SJSA1 (cell line): ENCODE results near the gene FRMPD4. TPM values are rescaled to one million over a fixed set of nuclear protein-coding genes. Genes with fewer than 3 reads are reported as not detected.
"Not testable (repeated sequence)": the region's sequence is repeated elsewhere in the genome, so short reads cannot be mapped to it uniquely, and the experiment has no call there.

Experiments used
- DNase-seq, 2 experiments: peaks; one replicate each; pipeline ENCODE4 v3.0.0-alpha.2; 2015 to 2020; ENCODE audit warnings: low spot score in 2 of 2, low read depth in 1 of 2
- H3K27ac ChIP-seq: fragments of 250-450 bp; sonication (Bioruptor Pico); 2 replicates; pipeline ENCODE4 v1.5.1; 2020; ENCODE audit warnings: mild to moderate bottlenecking, moderate library complexity
- H3K27me3 ChIP-seq: fragments of 250-450 bp; sonication (Bioruptor Pico); replicated peaks from 2 replicates; pipeline ENCODE4 v1.5.1; 2020; ENCODE audit warnings: mild to moderate bottlenecking, moderate library complexity
- H3K36me3 ChIP-seq: fragments of 250-450 bp; sonication (Bioruptor Pico); 2 replicates; pipeline ENCODE4 v1.5.1; 2020; ENCODE audit warnings: mild to moderate bottlenecking
- H3K4me1 ChIP-seq: fragments of 250-450 bp; sonication (Bioruptor Pico); replicated peaks from 2 replicates; pipeline ENCODE4 v1.6.1; 2021; ENCODE audit warnings: mild to moderate bottlenecking
- H3K4me3 ChIP-seq: fragments of 250-450 bp; sonication (Bioruptor Pico); 2 replicates; pipeline ENCODE4 v1.5.1; 2020; ENCODE audit warnings: mild to moderate bottlenecking
- H3K9me3 ChIP-seq: fragments of 250-450 bp; sonication (Bioruptor Pico); replicated peaks from 2 replicates; pipeline ENCODE4 v1.5.1; 2020; ENCODE audit warnings: mild to moderate bottlenecking
- total RNA-seq: library from RNA; depleted of rRNA; stranded (reverse); fragments of >200 nt; shearing (Covaris generic); gene quantifications from 2 replicates; pipeline ENCODE4 v1.2.3, GENCODE V29; 2014

Gene FRMPD4
- total RNA-seq, 1 experiment from 2014 or later, result 0.03 TPM

DNA sequence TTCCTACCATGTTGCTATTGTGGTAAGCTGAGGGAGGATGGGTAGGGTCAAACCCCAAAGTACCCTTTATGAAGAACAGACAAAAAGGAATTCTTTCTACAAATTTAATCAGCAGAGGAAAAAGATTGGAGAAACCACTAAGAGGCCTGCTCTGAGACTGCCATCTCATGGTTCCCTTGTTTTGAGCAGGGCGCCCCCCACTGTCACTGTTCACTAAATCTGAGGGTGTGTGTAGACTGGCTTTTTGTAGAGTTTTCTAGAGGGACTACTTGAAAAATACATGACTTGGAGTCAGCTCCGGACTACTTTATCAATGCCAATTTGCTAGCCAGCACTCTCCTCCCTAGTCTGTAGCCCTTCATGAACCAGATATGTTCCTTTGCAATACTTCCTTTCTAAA, 324.8 kb downstream of the FRMPD4 start:
- H3K27me3 ChIP-seq, result no peaks in the 10 kb centered on the region
- no peaks in the 10 kb centered on the region for H3K9me3 ChIP-seq
- H3K36me3 ChIP-seq, result no peaks in the 10 kb centered on the region
- no peak for DNase-seq
- no peaks in the 10 kb centered on the region for H3K4me1 ChIP-seq
- no peak overlapping the region for H3K4me3 ChIP-seq
- no peak overlapping the region for H3K27ac ChIP-seq

DNA sequence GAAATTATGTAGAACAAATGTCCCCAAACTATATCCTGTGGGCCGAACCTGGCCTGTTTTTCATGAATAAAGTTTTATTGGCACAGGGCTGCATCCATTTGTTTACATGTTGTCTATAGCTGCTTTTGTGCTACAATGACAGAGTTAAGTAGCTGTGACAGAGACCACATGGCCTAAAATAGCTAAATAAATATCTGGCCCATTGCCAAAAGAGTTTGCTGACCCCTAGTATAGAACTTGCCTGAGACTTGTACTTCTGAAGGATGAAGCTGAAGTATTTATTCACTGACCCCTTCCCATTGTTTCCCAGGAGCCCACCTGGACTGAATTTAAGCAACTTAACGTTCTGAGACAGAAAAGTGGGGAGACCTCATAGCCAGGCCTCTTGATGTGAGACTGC, 325.6 kb downstream of the FRMPD4 start:
- no peak overlapping the region for H3K27ac ChIP-seq
- H3K4me3 ChIP-seq, result no peak overlapping the region
- H3K36me3 ChIP-seq, result no peaks in the 10 kb centered on the region
- no peak for DNase-seq
- H3K9me3 ChIP-seq, result no peaks in the 10 kb centered on the region
- no peaks in the 10 kb centered on the region for H3K4me1 ChIP-seq
- no peaks in the 10 kb centered on the region for H3K27me3 ChIP-seq

DNA sequence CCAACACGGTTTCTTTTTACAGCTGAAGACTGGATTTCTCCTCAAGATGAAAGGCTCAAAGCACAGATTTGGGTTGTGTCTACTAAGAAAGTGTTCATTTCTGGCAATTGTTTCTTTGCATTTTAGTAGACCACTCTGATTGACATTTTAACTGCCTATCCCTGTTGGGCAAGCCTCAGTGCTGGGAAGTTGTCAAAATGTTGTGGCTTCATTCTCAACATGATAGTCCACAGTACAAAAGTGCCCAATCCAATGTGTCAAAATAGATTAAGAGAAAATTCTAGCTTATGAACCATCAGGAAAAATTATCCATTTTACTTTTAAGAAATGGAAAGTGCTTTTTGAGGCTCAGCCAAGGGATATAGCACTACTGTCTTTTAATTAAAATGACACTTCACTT, 329.0 kb downstream of the FRMPD4 start:
- no peak for DNase-seq
- no peaks in the 10 kb centered on the region for H3K9me3 ChIP-seq
- no peak overlapping the region for H3K27ac ChIP-seq

DNA sequence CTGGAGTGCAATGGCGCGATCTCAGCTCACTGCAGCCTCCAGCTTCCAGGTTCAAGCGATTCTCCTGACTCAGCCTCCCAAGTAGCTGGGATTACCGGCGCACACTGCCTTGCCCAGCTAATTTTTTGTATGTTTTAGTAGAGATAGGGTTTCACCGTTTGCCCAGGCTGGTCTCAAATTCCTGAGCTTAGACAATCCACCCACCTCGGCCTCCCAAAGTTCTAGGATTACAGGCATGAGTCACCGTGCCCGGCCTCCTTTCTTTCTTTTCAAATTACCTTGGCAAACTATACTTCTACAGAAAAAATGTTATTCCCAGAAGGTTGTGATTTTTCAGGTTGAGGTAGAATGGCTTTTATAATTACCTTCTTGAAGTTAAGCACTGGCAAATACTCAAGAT, 331.0 kb downstream of the FRMPD4 start:
- no peak for DNase-seq
- no peak overlapping the region for H3K27ac ChIP-seq

More for the DNA sequence above, 329.0 kb downstream of the FRMPD4 start:
- Histone ChIP-seq H3K36me3 (no peaks in the 10 kb centered on the region), H3K4me3 (no peak overlapping the region), H3K4me1 (no peaks in the 10 kb centered on the region), H3K27me3 (no peaks in the 10 kb centered on the region)

DNA sequence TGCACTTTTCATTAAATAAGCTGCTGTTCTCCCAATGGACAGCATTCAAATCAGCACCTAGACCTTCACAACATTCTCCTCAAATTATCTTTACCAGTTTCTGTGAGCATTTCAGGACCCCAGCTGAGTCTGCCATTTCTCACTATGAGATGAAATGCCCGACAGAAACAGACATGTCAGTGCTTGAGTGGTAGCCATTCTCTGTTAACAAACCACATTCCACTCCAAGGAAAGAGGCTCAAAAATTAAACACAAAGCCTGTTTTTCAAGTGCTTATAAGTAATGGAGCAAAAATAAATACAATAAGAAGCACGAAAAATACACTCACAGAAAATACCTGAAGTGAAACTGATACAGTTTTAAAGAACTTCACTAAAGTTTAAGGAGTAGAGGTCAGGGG, 332.8 kb downstream of the FRMPD4 start:
- Histone ChIP-seq H3K27me3 (no peaks in the 10 kb centered on the region), H3K4me3 (no peak overlapping the region), H3K36me3 (no peaks in the 10 kb centered on the region), H3K9me3 (no peaks in the 10 kb centered on the region), H3K27ac (no peak overlapping the region), H3K4me1 (no peaks in the 10 kb centered on the region)
- DNase-seq, result no peak

More for the DNA sequence above, 331.0 kb downstream of the FRMPD4 start:
- Histone ChIP-seq H3K36me3 (no peaks in the 10 kb centered on the region), H3K9me3 (no peaks in the 10 kb centered on the region), H3K4me3 (no peak overlapping the region), H3K27me3 (no peaks in the 10 kb centered on the region), H3K4me1 (no peaks in the 10 kb centered on the region)

DNA sequence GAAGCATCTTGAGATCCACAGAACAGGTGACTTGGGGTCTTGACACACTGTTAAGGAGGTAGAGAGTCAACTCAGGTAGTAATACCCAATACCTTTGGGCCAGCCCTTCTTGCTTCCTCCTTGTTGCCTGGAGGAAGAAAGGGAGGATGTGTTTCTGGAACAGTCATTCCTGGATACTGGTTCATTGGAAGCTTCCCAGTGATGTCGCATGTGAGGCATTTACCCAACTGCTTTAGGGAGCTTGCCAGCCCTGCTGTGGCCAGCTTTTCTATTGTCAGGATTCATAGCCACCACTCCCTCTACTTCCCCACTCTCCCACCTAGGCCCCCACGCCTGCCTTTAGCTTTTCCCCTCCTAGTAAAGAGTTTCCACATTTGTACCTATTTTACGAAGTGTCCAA, 342.7 kb downstream of the FRMPD4 start:
- H3K4me1 ChIP-seq, result no peaks in the 10 kb centered on the region
- H3K27me3 ChIP-seq, result no peaks in the 10 kb centered on the region
- no peak overlapping the region for H3K4me3 ChIP-seq
- H3K9me3 ChIP-seq, result no peaks in the 10 kb centered on the region
- no peak overlapping the region for H3K27ac ChIP-seq
- DNase-seq, result no peak
- no peaks in the 10 kb centered on the region for H3K36me3 ChIP-seq

DNA sequence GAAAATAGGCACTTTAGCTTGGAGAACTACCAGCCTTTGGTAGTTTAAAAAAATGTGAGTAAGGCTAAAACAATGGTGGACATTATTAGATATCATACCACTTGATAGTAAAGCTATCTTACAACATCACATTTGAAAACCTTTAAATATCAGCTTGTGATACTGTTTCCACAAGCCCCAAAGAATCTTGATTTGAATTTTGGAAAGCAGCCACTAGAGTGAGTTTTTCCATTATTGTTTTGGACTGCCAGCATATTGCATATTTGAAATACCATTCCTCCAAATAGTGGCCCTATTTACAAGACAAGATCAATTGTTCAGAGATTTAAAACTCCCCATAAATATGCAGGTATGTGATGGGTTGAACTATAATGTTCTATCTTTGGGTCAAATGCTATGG, 349.9 kb downstream of the FRMPD4 start:
- Histone ChIP-seq H3K27ac (no peak overlapping the region), H3K4me1 (no peaks in the 10 kb centered on the region), H3K9me3 (no peaks in the 10 kb centered on the region), H3K27me3 (no peaks in the 10 kb centered on the region), H3K4me3 (no peak overlapping the region), H3K36me3 (no peaks in the 10 kb centered on the region)
- no peak for DNase-seq

DNA sequence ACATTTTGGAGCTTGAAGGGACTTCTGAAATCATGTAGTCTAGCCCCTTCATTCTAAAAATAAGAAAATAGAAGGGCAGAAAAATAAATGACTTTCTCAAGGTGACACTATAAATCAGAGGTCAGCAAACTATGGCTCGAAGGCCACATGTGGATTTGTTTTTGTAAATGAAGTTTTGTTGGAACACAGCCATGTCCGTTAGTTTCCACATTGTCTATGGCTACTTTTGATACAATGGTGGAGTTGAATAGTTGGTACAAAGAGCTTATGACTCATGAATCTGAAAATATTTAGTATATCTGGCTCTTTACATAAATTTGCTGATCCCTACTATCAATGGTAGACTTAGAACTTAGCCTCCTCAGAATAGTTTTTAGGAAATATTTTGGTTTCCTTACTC, 350.5 kb downstream of the FRMPD4 start:
- H3K36me3 ChIP-seq, result no peaks in the 10 kb centered on the region
- no peak for DNase-seq
- no peaks in the 10 kb centered on the region for H3K9me3 ChIP-seq
- no peak overlapping the region for H3K4me3 ChIP-seq
- no peak overlapping the region for H3K27ac ChIP-seq
- no peaks in the 10 kb centered on the region for H3K27me3 ChIP-seq
- H3K4me1 ChIP-seq, result no peaks in the 10 kb centered on the region

DNA sequence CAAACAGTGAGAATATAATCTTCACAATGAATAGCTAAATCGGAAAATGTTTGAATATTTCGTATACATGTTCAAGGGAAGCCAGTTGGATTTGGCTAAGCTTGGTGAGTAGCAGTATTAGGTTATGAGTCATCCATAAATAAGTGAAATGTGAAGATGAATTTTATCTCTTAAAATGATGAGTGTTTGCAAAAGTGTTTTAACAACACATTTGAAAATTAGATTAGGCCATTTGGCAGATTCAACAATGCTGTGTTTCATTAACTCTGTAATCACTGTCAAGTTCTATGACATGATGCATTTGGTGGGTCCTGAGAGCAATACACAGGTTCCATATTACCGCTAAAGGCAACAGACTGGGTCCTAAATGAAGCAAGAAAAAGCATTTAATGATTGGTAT, 351.1 kb downstream of the FRMPD4 start:
- H3K4me3 ChIP-seq, result no peak overlapping the region
- DNase-seq, result no peak
- no peaks in the 10 kb centered on the region for H3K27me3 ChIP-seq
- H3K4me1 ChIP-seq, result no peaks in the 10 kb centered on the region
- H3K9me3 ChIP-seq, result no peaks in the 10 kb centered on the region
- H3K27ac ChIP-seq, result no peak overlapping the region
- no peaks in the 10 kb centered on the region for H3K36me3 ChIP-seq

DNA sequence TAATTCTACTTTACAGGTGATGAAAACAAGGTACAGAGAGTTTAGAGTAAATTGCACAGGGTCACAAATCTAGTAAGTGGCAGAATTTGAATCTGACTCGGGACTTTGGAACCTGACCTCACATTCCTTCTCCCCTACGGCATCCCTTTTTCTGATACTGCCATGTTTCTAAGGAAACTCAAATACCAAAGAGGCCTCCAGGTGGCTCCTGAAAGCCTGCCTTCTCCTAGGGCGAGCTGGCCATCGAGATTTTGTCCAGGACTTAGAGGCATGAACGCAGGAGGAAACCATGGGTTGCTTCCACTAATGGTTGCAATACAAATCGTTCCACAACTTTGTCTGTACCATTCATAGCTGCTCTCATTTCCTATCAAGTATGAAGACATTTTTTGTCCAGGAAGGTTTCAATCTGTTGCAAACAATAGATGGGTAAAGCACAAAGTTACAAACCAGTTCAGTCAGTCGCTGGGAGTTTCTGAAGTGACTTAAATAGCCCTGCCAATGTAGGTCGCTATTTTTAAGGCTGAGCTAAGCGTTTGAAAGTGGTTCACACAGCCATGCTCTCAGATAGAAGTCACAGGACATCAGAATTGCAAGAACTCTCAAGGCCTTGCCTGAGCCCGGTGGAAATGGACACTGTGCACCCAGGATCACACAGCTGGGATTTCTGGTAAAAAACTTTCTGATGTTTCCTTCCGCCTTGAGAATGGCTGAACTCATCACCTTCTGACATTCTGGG, 356.3 kb downstream of the FRMPD4 start:
- H3K27me3 ChIP-seq, result no peaks in the 10 kb centered on the region
- no peak for DNase-seq
- H3K27ac ChIP-seq, result no peak overlapping the region
- H3K9me3 ChIP-seq, result no peaks in the 10 kb centered on the region
- no peak overlapping the region for H3K4me3 ChIP-seq
- H3K4me1 ChIP-seq, result no peaks in the 10 kb centered on the region
- H3K36me3 ChIP-seq, result no peaks in the 10 kb centered on the region

DNA sequence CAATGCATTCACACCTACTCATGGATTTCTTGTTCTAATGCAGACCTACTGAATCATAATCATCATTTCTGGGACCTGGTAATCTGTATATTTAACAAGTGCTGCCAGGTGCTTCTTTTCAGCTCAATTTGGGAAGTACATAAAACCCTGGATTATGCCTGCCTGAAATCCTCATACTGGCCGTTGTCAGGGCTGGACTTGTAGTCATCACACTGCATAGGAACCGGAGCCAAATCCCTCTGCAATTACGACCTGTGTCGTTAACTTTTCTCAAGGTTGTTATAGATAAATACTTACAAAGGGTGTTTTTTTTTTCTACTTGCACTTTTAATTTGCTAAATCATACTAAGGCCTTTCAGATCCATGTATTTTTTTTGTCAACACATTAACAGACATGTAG, 358.1 kb downstream of the FRMPD4 start:
- no peaks in the 10 kb centered on the region for H3K9me3 ChIP-seq
- no peaks in the 10 kb centered on the region for H3K4me1 ChIP-seq
- no peak overlapping the region for H3K4me3 ChIP-seq
- H3K27ac ChIP-seq, result no peak overlapping the region
- no peaks in the 10 kb centered on the region for H3K27me3 ChIP-seq
- no peaks in the 10 kb centered on the region for H3K36me3 ChIP-seq
- no peak for DNase-seq

DNA sequence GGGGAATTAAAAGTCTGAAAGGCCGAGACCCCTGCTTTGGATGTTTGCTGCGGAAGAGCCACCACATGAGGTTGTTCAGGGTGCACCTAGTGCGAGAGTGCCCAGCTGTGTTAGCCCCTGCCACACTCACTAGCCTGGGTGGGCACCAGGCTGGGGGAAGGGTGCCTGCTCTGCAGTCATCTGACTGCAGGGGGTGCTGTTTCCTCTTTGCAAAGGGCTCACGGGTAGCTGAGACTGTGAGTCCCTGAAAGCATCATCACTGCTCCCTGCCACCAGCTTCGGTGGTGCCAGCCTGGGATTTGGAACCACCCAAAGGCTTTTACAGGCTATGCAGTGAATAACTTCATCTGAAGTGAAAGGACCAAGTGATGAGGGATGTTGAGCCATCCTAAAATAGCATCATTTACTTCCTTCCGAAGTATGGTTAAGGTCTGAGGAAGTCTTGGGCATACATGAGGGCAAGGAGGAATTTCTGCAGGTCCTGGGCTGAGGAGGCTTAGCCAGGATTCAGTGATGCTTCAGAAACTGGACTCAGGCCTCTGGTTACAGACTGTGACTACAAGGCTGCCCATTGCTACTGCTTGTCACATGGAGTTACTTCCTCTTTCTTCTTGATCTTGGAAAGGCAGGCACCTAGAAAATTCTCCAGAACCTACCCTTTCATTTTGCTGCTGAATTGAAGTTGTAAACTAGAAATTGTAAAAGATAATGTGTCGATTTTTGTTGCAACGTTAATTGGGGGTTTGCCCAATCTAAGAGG, 359.7 kb downstream of the FRMPD4 start:
- Histone ChIP-seq H3K4me3 (no peak overlapping the region), H3K9me3 (no peaks in the 10 kb centered on the region), H3K27me3 (no peaks in the 10 kb centered on the region), H3K27ac (no peak overlapping the region), H3K4me1 (no peaks in the 10 kb centered on the region), H3K36me3 (no peaks in the 10 kb centered on the region)
- DNase-seq, result no peak

DNA sequence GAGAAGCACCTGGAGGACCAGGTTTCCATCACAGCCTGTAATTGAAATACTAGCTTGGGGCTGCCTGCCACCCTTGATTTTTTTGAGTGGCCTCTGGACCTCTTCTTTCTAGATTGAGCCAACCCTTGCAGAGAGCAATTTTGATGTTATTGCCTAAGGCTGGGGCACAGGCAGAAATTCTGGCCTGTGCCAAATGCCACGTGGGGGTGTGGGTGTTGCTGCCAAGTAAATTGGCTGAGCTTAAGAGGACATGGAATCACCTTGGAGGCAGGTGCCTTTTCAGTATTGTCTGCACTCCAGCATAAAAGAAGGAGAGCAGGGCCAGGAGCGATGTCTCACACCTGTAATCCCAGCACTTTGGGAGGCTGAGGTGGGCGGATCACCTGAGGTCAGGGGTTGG, 366.9 kb downstream of the FRMPD4 start:
- Histone ChIP-seq H3K4me1 (no peaks in the 10 kb centered on the region), H3K27me3 (no peaks in the 10 kb centered on the region), H3K27ac (no peak overlapping the region), H3K36me3 (no peaks in the 10 kb centered on the region), H3K4me3 (no peak overlapping the region), H3K9me3 (no peaks in the 10 kb centered on the region)
- DNase-seq, result no peak

DNA sequence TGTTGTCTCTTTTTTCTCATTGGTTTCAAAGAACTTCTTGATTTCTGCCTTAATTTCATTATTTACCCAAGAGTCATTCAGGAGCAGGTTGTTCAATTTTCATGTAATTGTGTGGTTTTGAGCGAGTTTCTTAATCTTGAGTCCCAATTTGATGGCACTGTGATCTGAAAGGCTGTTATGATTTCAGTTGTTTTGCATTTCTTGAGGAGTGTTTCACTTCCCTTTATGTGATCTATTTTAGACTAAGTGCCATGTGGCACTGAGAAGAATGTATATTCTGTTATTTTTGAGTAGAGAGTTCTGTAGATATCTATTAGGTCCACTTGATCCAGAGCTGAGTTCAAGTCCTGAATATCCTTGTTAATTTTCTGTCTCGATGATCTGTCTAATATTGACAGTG, 377.1 kb downstream of the FRMPD4 start:
- not testable (repeated sequence) for H3K4me3 ChIP-seq, H3K9me3 ChIP-seq, H3K27me3 ChIP-seq, H3K36me3 ChIP-seq, H3K4me1 ChIP-seq, H3K27ac ChIP-seq, DNase-seq
